ENCODE measurements around the gene KCTD16. TPM values are rescaled to one million over a fixed set of nuclear protein-coding genes. Genes with fewer than 3 reads are reported as not detected.

Gene KCTD16
- total RNA-seq, 4 donors from 2014 or later, result 0.03 TPM; not detected in 3

GRCh38 chr5:144315994-144316634 is 145.4 kb downstream of the KCTD16 start:
- DNase-seq (ENCODE audit: low spot score in 2 of 2), result no peak
- WGBS, result 91% methylated on average over 12 of the region's 12 CpGs
- Histone ChIP-seq H3K27me3 (no peaks in the 10 kb centered on the region), H3K27ac (no peak overlapping the region), H3K4me1 (no peaks in the 10 kb centered on the region), H3K9me3 (no peaks in the 10 kb centered on the region), H3K36me3 (no peaks in the 10 kb centered on the region), H3K4me3 (no peak overlapping the region)
- TF ChIP-seq EP300 (IDR thresholded peaks at IDR 0.05) (no peak), CTCF (IDR thresholded peaks at IDR 0.05) (no peak), POLR2A (IDR thresholded peaks at IDR 0.05) (no peak), POLR2AphosphoS5 (IDR thresholded peaks at IDR 0.05) (no peak)

- H3K4me1 ChIP-seq, result no peaks in the 10 kb centered on the region
- DNase-seq (ENCODE audit: low spot score in 2 of 2), result no peak
- no peak overlapping the region for H3K27ac ChIP-seq
- WGBS, result 61% methylated on average over 3 of the region's 3 CpGs
- H3K4me3 ChIP-seq, result no peak overlapping the region
- H3K27me3 ChIP-seq, result no peaks in the 10 kb centered on the region
- no peaks in the 10 kb centered on the region for H3K36me3 ChIP-seq
- no peaks in the 10 kb centered on the region for H3K9me3 ChIP-seq
- TF ChIP-seq EP300 (IDR thresholded peaks at IDR 0.05) (no peak), CTCF (IDR thresholded peaks at IDR 0.05) (no peak), POLR2A (IDR thresholded peaks at IDR 0.05) (no peak), POLR2AphosphoS5 (IDR thresholded peaks at IDR 0.05) (no peak)
Observed at GRCh38 chr5:144318011-144318410, 147.3 kb downstream of the KCTD16 start.

GRCh38 chr5:144318460-144318859 is 147.8 kb downstream of the KCTD16 start:
- Histone ChIP-seq H3K4me3 (no peak overlapping the region), H3K4me1 (no peaks in the 10 kb centered on the region), H3K9me3 (no peaks in the 10 kb centered on the region), H3K36me3 (no peaks in the 10 kb centered on the region), H3K27ac (no peak overlapping the region), H3K27me3 (no peaks in the 10 kb centered on the region)
- no peak for DNase-seq (ENCODE audit: low spot score in 2 of 2)
- TF ChIP-seq EP300 (IDR thresholded peaks at IDR 0.05) (no peak), POLR2AphosphoS5 (IDR thresholded peaks at IDR 0.05) (no peak), CTCF (IDR thresholded peaks at IDR 0.05) (no peak), POLR2A (IDR thresholded peaks at IDR 0.05) (no peak)
- 52% methylated on average over 4 of the region's 4 CpGs for WGBS

GRCh38 chr5:144323181-144323580 is 152.5 kb downstream of the KCTD16 start:
- Histone ChIP-seq H3K4me3 (no peak overlapping the region), H3K27me3 (no peaks in the 10 kb centered on the region), H3K36me3 (no peaks in the 10 kb centered on the region), H3K9me3 (no peaks in the 10 kb centered on the region), H3K4me1 (no peaks in the 10 kb centered on the region), H3K27ac (no peak overlapping the region)
- no peak for DNase-seq (ENCODE audit: low spot score in 2 of 2)
- TF ChIP-seq POLR2AphosphoS5 (IDR thresholded peaks at IDR 0.05), result no peak
- TF ChIP-seq POLR2A (IDR thresholded peaks at IDR 0.05), result no peak
- no peak for TF ChIP-seq EP300 (IDR thresholded peaks at IDR 0.05)
- 83% methylated on average over 1 of the region's 1 CpG for WGBS

GRCh38 chr5:144325532-144325931 is 154.9 kb downstream of the KCTD16 start:
- WGBS, result 72% methylated on average over 3 of the region's 3 CpGs
- Histone ChIP-seq H3K27me3 (no peaks in the 10 kb centered on the region), H3K9me3 (no peaks in the 10 kb centered on the region), H3K36me3 (no peaks in the 10 kb centered on the region), H3K4me1 (no peaks in the 10 kb centered on the region), H3K27ac (no peak overlapping the region), H3K4me3 (no peak overlapping the region)
- TF ChIP-seq POLR2A (IDR thresholded peaks at IDR 0.05), result no peak
- TF ChIP-seq EP300 (IDR thresholded peaks at IDR 0.05), result no peak
- TF ChIP-seq POLR2AphosphoS5 (IDR thresholded peaks at IDR 0.05), result no peak
- TF ChIP-seq CTCF (IDR thresholded peaks at IDR 0.05), result no peak
- no peak for DNase-seq (ENCODE audit: low spot score in 2 of 2)

- no peak for TF ChIP-seq POLR2AphosphoS5 (IDR thresholded peaks at IDR 0.05)
- TF ChIP-seq CTCF (IDR thresholded peaks at IDR 0.05), result no peak
- TF ChIP-seq EP300 (IDR thresholded peaks at IDR 0.05), result no peak
- no peak for TF ChIP-seq POLR2A (IDR thresholded peaks at IDR 0.05)
- H3K27ac ChIP-seq, result no peak overlapping the region
- H3K4me3 ChIP-seq, result no peak overlapping the region
- WGBS, result 80% methylated on average over 2 of the region's 2 CpGs
- no peaks in the 10 kb centered on the region for H3K27me3 ChIP-seq
- no peaks in the 10 kb centered on the region for H3K36me3 ChIP-seq
- H3K4me1 ChIP-seq, result no peaks in the 10 kb centered on the region
- DNase-seq (ENCODE audit: low spot score in 2 of 2), result no peak
- H3K9me3 ChIP-seq, result no peaks in the 10 kb centered on the region
Observed at GRCh38 chr5:144328494-144328893, 157.8 kb downstream of the KCTD16 start.

Data from suprapubic skin (tissue), 4 donors.